Measurements from ENCODE around the gene SMKR1. TPM values are rescaled to one million over a fixed set of nuclear protein-coding genes. Genes with fewer than 3 reads are reported as not detected.
"Not testable (repeated sequence)": the region's sequence is repeated elsewhere in the genome, so short reads cannot be mapped to it uniquely, and the experiment has no call there.

SMKR1 gene
- 0.11 TPM for polyA plus RNA-seq (2013, experiment 1 of 2; ENCODE audit: insufficient read length)
- polyA plus RNA-seq (2013, experiment 2 of 2; ENCODE audit: insufficient read length), result 0.44 TPM

DNA sequence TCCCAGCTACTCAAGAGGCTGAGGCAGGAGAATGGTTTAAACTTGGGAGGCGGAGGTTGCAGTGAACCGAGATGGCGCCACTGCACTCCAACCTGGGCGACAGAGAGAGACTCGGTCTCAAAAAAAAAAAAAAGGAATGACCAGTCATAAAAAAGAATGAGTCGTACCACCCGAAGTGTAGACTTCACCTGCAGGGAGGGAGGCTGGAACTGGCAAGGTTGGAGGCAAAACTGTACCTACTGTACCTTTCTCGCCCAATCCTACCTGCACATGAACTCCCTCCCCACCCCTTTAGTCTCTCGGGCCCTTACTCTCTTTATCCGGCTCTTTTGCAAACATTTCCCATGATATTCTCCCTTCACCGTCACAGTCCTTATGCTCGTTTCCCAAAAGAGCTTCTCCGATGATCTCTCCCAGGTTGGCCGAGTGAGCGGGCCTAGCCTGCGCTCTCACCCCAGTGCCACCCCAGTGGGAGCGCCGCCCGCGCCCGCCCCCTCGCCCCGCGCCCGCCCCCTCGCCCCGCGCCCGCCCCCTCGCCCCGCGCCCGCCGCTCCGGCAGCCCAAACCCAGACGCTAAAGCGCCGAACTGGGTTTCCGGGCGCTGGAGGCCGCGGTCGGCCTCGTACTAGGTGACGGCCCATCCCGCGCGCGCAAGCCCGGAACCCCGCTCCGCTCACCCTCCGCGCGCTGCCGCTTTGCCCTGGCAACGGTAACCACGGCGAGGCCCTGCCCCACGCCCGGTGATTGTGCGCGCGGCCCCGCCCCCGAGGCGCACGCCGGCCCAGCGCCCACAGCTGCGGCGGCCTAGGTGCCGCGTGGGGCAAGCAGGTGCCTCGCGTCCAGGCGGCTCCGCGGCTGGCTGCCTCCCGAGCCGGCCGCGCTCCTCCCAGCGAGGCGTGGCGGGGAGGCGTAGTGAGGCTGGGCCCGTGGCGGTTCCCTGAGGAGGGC lies at the start of gene SMKR1:
Gene SMKR1 (plus strand): TSS at position 772 of the 948 bp plus-strand sequence. CDS start 294 bp downstream, outside the sequence.
- DNase-seq, result peak; percentile 40

DNA sequence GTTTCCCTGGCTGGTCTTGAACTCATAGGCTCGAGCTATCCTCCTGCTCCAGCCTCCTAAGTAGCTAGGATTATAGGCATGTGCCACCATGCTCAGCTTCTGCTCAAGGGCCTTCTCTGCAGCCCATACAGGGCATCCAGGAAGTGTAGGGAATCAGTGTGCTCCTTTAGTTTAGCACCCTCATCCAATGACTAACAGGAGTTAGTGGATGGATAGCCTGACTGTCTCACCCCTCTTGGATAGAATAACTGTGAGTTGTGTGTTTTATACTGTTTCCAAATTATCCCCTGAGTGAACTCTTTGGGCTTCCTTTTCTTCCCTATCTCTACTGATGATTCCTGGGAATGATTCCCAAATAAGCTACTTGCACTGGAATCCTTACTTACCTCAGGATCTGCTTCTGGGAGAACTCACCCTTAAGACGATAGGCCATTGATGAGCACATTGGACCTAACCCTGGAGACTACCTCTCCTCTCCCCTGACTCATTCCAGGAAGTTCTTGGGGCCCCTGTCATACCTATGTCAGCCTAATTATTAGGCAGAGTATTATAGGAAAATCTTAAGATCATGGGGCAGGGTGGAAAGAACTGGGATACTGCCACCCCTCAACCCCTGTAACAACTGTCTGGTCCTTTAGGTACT lies 49.6 kb upstream of the SMKR1 start:
- DNase-seq, result no peak

- no peak for DNase-seq
Measured at GRCh38 chr7:129453510-129454248, 48.7 kb upstream of the SMKR1 start.

DNA sequence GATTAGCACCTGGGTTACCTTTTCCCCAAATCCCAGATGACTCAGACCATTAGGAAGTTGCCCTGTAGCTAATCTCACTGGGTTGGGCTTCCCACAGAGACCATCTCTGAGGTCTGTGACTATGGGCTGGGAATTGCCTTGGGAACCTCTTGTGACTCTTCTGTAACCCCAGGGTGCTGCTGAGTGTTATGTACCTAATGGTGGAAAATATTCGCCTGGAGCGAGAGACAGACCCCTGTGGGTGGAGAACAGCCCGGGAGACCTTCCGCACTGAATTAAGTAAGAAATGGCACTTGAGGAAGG lies 48.1 kb upstream of the SMKR1 start:
- DNase-seq, result no peak

GRCh38 chr7:129456421-129456820 lies 45.9 kb upstream of the SMKR1 start:
- no peak for DNase-seq

DNA sequence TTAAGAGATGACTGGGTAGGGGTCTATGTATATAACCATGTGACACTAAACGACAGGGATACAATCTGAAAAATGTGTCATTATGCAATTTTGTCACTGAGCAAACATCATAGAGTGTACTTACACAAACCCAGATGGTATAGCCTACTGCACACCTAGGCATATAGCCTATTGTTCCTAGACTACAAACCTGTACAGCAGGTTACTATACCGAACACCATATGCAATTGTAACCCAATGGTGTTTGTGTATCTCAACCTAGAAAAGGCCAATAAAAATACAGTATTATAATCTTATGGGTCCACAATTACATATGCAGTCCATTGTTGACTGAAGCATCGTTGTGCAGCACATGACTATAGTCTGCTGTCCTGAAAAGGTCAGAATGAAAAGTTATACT lies 45.2 kb upstream of the SMKR1 start:
- no peak for DNase-seq

DNA sequence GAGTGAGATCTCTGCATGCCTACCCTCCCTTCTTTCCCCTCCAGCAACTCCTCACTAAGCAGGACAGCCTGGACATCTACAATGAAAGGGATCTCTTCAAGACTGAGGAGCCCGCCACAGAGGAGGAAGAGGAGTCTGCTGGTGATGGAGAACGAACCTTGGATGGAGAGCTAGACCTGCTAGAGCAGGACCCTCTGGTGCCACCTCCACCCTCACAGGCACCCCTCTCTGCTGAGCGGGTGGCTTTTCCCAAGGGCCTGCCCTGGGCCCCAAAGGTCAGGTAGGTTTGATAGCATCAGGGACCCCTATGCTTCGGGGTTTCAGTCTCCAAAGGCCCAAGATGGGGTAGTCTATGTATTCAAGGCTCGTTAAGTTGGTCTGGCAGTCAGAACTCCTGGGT lies 44.2 kb upstream of the SMKR1 start:
- DNase-seq, result no peak

DNA sequence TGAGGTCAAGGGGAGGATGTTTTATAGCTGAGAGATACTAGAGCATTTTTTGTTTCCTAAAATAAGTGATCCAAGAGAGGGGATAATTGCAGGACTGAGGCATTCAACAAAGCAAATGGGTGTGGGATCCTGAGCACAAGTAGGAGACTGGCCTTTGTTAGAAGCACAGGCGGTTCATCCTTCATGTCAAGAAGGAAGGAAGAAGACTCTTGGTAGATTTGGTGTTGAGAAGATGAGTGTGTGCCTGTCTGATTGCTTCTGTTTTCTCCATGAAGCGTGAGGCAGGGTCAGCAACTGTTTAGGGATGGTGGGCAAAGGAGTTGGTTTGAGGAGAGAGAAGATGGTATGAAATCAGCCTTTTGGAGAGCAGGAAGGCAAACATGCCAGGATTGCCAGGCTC lies 40.5 kb upstream of the SMKR1 start:
- DNase-seq, result no peak

DNA sequence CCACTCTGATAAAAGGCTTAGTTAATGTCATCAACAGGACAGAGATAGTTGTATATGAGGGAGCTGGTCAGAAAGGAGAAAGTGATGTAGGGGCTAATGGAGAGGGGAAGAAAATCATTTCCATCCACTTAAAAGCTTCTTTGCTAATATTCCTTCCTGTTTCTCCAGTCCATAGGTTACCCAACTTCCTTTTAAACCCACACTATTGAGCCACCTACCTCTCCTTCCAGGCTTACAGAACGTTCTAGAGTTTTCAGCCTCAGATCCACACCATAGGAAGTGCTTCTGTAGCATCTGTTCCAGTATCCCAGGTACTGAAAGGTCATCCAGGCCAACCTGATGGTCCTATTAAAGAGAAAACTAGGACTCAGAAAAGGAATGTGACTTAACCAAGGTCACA lies 39.9 kb upstream of the SMKR1 start:
- DNase-seq, result no peak

GRCh38 chr7:129464194-129464593 lies 38.1 kb upstream of the SMKR1 start:
- DNase-seq, result no peak

- DNase-seq, result no peak
Measured at GRCh38 chr7:129465080-129465479, 37.3 kb upstream of the SMKR1 start.

- DNase-seq, result peak; percentile 16
Measured at GRCh38 chr7:129466796-129467195, 35.5 kb upstream of the SMKR1 start.

DNA sequence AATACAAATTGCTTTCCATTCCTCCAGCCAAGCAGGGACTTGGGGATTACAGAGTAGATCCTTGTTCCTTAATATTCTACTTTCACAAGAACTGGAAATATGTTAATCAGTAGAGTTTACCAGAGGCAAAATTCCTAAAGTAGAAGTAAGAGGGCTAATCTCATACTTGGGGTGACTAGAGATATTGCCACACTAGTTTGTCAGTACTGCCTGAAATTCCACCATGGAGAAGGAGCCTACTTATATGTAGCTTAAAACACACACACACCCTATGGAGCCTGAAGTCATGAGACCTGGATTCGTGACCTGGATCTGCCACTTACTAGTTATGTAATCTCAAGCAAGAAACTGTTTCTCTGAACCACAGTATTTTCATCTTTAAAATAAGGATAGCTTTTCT lies 34.2 kb upstream of the SMKR1 start:
- peak; percentile 44 for DNase-seq

DNA sequence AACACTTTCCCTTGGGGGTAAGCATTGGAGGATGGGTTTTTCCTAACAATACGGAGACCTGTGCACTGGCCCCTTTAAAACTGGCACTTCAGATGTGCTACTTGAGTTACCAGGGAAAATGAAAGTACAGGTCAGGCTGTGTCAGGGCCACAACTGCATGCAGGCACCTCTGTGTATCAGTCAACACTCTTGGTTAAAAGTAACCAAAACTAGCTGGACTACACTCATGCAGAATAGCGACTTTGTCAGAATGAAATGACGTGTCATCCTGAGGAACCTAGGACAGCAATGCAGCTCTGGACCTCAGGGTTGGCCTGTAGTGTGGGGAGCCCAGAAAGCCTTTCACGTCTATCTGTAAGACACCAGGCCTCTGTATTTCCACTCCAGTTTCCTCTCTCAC lies 33.8 kb upstream of the SMKR1 start:
- DNase-seq, result no peak

- DNase-seq, result no peak
Measured at GRCh38 chr7:129469930-129470329, 32.4 kb upstream of the SMKR1 start.

DNA sequence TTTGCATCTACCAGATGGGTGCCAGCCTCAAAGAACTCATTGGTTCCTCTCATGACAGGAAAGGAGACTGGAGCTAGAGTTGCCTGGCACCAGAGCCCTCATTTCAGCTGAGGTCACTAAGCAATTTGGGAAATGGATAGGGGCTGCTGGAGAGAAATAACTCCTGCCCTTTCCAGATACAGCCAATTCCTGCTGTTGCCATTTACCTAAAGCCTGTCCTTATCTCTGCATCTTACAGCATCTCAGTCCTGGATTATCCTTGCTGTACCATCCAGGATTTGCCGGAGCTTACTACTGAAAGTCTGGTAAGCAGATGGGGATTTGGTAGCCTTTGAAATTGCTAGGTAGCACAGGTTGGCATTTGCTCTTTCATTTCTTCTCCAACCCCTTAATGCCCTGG lies 31.9 kb upstream of the SMKR1 start:
- no peak for DNase-seq

DNA sequence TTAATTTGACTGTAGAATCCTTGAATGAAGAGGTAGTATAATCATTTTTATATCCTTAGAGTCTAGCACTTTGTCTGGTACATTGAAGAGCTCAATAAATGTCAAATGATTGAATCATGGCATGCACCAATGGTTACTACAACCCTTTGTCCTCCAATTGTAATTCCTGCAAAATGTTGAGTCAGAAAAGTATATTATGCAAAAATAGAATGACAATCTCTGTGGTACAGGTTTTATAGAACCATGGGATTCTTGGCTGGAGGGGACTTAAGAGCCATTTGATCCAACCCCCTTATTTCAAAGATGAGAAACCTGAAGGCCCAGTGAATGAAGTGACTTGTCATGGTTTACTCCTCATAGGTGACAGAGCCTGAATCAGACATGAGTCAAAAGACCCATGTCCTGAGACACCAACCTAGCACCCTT lies 30.9 kb upstream of the SMKR1 start:
- no peak for DNase-seq

GRCh38 chr7:129475931-129476330 lies 26.4 kb upstream of the SMKR1 start:
- DNase-seq, result not testable (repeated sequence)

GRCh38 chr7:129476398-129476797 lies 25.9 kb upstream of the SMKR1 start:
- not testable (repeated sequence) for DNase-seq

- DNase-seq, result no peak
Measured at GRCh38 chr7:129479831-129480230, 22.5 kb upstream of the SMKR1 start.

GRCh38 chr7:129480674-129481363 lies 21.5 kb upstream of the SMKR1 start:
- no peak for DNase-seq

DNA sequence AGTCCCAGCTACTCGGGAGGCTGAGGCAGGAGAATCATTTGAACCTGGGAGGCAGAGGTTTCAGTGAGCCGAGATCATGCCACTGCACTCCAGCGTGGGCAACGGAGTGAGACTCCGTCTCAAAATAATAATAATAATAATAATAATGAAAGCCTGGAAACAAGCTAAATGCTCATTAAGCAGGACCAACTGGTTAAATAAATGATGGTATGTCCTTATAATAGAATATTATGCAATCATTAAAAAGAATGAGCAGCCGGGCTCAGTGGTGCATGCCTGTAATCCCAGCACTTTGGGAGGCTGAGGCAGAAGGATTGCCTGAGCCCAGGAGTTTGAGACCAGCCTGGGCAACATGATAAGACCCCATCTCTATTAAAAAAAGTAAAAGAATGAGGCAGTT lies 21.0 kb upstream of the SMKR1 start:
- DNase-seq, result not testable (repeated sequence)

GRCh38 chr7:129482781-129483180 lies 19.6 kb upstream of the SMKR1 start:
- DNase-seq, result no peak

Data from fibroblast of skin of scalp (primary cell).